SIG-M5 treated with dmso at 0.1 percent for 504 hours (cell line): ENCODE results near the gene KIAA2012.
A peak's percentile ranks its signal among the peaks of the same experiment; 100 is the strongest.

ENCODE experiments used
- DNase-seq: peaks from one replicate; lab custom pipeline; 2025; ENCODE audit not compliant: unreplicated experiment; lab: John Stamatoyannopoulos, UW

KIAA2012 gene

DNA sequence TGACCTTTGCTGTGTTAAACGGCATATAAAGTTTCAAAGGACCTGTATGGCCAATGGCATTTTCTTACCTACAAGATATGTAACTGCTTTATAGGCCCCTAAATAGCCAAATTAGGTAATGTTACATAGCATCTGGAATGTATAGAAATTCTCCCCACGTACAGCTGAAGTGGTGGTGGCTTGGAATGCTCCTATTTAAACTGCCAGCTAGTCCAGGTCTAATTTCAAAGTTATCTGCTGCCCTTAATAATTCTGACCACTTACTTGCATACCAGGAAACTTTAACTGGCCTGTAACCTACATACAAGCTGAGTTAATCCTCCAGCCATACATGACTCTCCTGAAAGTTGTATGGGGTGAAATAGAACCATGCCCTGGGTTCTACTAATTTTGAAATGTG, 1.3 kb downstream of the KIAA2012 start:
- DNase-seq: no peak

DNA sequence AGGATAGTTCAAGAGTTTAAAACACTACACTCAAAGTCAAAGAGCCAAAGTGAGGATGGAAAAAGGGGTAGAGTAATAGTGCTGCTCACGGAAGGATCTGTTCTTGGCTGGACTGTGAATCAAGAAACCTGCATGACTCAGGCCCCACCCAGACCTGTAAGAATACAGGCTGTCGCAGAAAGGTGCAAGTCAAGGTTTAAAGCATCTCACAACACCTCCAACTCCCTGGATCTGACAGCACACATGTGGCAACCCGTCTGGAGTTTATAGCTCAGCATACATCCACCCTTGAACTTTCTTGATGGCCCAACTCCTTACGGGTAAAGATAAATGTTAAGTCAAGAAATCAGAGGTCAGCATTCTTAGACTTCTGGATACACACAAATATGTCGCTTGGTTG, 6.3 kb downstream of the KIAA2012 start:
- DNase-seq: no peak

DNA sequence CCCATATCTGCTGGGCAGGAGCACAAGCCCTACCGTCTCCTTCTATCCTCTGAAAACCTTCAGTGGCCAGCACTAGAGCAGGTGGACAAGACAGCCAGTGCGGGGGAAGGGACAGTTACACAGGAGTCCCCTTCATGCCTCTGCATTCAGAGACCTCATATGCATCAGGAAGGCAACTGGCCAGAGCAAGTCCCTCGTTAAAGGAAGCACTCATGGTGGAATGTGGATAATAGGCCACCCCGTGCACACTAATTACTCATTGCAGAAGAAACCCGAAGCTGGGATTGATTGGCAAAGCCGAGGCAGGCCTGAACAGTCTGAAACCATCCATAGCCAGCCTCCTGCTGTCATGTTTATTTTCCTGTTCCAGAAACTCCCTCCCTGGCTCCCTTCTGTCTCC, 11.2 kb downstream of the KIAA2012 start:
- DNase-seq: no peak

DNA sequence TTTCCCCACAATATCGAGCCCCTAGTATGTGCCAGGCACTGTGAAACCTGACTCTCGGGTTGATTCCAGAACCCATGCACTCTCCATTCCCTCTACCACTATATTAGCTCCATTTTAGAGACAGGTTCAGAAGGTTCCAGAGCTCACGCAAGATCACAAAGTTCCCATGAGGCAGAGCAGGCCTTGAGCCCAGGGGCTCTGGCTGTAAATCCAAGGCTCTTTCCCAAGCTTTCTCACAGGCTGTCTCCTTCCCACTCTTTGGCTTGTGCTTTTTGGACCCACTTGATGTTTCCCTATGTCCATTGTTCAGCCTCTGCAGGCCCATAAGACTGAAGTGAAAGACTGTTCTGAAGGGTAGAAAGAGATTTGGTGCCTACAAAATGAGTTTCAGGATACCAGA, 15.7 kb downstream of the KIAA2012 start:
- no peak for DNase-seq

DNA sequence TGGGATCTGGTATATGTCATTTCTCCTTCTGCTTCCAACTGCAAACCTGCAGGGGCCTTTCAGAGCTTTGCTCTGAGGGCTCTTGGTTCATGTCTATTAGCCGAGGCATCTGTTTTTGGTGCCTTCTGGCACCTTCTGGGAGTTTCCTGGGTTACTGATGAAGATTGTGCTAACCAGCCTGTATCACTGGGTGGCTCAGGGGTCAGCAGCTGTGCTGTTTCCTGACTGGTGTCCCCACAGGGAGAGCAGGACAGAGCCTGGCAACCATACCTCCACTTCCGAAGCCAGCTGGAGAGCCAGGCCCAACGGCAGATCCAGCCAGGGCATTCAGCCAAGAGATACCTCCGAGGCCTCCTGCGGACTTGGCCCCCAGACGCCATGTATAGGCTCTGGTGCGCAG, 17.5 kb downstream of the KIAA2012 start:
- no peak for DNase-seq

DNA sequence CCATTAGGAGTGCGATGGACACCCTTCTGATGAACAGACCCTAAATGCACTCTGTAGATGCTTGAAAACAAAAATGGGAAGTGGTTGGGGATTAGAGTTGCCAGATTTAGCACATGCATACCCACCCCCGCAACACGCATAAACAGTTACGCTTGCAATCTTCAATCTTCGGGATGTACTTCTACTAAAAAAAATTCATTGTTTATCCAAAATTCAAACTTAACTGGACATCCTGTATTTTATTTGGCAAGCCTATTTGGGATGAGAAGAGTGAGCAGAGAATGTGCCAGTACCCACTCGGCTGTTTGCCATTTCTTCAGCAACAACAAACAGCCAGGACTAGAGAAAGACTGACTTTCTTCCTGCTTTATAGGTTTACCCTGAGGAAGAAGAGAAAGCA, 18.4 kb downstream of the KIAA2012 start:
- peak; percentile 38 for DNase-seq

DNA sequence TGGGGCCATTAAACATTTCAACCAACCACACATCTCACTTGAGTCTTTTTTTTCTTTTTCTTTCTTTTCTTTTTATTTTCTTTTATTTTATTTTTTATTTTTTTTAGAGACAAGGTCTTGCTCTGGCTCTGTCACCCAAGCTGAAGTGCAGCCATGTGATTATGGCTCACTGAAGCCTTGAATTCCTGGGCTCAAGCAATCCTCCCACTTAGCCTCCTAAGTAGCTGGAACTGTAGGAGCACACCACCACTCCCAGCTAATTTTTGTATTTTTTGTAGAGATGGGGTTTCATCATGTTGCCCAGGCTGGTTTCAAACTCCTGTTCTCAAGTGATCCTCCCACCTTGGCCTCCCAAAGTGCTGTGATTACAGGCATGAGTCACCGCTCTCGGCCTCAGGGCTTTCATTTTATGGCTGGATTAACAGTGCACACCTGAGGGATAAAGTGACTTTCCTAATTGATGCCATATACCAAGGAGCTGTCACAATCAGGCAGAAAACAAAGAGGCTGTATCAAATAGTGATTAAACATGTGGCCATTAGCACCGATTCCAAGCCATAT, 21.5 kb downstream of the KIAA2012 start:
- no peak for DNase-seq

DNA sequence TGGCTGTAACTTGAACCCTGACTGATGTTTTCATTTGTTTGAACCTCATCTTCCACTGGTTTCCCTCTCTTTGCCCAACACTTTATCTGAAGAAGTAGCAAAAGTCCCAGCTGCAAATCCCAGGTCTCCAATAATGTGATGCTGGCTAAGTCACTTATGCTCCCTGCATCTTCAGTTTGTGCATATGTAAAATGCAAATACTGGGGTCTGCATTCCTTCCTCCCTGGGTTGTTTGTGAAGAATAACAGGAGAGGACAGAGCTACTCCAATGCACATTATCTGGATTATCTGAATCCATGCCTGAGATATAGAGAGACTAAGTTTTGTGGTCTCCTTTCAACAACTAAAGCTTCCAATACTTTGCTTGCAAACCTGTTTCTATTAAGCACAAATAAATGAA, 22.2 kb downstream of the KIAA2012 start:
- no peak for DNase-seq

DNA sequence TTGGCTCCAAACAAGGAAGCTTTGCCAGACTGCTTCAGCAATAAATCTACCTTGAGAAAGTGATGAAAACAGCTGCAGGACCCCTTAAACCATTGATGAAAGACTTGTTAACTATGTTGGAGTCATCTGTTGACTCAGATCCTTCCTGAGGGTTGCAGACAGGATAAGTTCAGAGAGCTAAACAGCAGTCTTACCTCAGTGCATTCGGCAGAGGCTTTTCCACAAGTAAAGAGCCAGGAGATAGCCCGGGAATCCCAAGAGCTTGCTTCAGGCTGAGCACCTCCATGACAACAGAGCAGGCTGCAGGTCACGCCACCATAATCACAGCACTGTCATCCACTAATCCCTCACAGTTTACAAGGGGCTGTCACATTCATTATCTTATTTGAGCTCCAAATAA, 23.7 kb downstream of the KIAA2012 start:
- no peak for DNase-seq

DNA sequence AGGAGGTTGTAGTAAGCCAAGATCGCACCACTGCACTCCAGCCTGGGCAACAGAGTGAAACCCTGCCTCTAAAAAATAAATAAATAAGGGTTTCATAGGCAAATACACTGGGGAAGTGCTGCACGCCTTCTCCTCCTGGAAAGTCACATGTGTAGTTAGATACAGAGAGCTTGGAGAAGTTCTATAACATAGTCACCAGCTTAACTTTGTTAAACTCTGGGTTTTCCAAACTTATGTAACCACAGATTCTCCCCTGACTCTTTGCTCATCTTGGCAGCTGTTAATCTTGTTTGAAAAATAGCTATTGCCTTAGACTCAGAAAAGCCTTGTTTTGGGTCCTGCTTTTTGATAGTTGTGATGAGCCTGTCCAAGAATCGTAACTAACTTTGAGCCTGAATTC, 25.2 kb downstream of the KIAA2012 start:
- no peak for DNase-seq

DNA sequence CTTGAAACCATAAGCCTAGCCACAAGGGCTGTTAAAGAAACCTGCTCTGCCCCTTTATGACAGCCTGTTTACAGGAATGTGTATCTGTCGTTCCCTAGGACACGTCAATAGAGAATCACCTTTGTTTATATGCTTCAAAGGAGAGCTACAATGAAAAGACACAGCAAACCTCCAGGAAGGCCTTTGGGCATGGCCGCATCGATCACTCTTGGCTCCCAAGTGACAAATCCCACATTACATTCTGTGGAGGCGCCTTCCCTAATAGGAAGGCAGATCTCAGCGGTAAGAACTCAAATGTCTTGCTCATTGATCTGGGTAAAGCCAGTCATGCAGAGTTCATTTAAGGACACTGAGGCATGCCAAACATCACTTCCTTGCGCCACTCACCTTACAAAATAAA, 26.5 kb downstream of the KIAA2012 start:
- no peak for DNase-seq

DNA sequence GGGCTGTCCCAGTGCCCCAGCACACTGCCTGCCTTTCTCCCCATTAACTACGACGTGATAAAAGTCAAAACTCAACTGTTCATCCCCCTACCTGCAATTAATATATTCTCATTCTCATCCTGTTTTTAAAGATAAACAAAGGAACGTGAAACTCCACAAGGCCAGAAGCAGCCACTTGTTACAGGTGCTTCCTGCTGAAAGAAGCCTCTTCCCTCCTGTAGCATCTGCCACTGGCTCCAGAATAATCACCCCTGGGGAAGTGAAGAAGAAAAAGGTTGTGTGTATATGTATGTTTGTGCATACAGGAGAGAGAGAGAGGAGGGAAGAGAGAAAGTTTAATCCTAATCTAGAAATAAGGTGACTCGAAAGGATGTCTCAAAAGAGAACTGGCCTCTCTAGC, 27.1 kb downstream of the KIAA2012 start:
- no peak for DNase-seq

DNA sequence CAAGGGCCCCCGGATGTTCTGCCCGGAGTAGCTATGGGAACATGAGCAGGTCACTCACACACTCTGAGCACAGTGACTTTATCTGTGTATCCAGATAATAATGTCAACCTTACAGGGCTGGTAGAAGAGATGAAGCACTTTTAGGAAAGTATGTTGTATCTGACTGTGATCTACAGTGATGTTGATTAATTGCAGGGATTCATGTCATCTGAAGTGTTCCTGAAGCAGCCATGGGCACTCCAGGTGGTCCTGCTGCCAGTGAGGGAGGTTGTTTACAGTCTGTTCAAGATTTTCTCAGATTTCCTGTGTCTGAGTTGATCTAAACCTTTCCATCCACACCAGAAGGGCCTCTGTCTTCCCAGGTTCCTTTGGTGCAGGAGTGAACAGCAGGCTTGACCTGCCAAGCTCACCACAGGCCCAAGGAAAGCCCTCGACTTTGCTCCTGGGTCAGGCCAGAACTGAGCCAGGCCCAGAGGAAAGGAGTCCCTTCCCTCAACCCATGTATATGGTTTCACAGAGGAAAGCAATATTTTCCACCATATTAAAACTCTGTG, 28.0 kb downstream of the KIAA2012 start:
- no peak for DNase-seq

DNA sequence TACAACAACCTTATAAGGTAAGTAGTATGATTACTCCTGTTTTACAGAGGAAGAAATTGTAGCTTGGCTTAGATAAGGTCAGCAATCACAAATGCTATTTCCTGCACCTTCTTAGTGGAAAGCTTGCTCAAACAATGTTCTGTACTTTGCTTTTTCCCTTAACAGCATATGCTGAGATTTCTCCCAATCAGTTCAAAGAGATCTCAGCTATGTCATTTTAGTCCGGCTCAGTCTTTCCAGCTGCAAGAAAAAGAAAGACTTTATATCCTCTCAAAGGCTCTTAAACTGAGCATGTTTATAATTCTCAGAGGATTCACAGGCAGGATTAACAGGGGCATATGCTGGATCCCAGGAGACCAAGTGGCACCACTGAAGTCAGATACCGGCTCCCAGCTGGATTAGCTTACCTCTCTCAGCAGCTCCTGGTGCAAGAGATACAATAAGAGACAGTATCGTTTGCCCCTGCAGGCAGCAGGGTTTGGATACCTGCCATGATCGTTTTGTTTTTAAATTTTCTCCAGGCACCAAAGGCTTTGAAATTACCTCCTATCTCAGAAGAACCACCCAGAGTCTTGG, 29.5 kb downstream of the KIAA2012 start:
- no peak for DNase-seq

DNA sequence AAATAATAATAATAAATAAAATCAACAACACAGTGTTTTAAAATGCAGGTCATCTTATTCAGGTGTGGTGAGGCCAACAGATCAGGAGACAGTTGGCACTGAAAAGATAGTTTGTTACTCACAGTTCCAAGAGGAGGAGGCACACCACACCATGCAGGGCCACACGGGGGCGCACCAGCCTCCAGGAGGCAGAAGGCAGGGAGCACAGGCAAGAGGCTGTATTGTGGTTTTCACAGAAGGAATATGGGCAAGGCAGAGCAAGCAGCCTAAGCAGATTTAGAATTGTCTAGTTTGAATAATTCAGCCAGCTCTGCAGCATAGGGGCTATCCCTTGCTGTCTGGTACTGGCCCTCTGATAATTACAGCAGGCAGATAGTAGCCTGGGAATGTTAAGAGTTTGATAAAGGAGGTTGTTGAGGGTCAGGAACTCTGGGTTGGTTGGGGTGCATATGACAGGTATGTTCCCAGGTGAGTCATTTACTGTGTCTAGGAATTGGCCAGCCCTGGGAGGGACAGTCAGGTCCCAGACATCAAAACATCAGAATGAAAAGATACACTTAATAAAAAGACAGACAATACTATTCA, 31.3 kb downstream of the KIAA2012 start:
- DNase-seq: peak; percentile 74

DNA sequence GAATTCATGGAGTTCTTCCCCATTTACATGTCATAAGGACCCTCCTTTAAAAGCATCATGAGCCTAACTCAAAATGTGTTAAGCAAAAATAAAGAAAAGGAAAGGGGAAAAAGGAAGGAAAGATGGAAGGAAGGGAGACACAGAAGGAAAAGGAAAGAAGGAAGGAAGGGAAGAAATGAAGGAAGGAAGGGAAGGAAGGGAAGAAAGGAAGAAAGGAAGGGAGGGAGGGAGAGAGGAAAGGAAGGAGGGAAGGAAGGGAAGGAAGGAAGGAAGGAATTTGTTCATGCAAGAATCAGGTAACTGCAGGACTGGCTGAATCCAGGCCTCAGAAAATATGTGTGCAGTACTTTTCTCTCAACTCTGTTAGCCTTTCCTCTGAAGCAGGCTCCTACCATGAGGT, 32.0 kb downstream of the KIAA2012 start:
- DNase-seq: no peak

DNA sequence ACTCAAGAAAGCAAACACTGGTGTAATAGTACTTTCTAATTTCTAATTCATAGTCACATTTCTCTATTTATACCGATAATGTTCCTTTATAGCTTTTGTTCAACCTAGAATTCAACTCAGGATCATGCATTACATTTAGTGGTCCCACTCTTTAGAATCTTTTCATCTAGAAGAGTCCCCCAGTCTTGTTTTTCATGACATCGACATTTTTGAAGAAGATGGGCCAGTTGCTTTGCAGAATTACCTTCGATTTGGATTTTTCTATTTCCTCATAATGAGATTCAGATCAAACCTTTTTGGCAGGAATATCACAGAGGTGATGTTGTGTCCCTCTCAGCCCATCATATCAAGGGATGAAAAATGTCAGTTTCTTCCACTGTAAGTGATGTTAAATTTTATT, 35.3 kb downstream of the KIAA2012 start:
- DNase-seq: no peak

DNA sequence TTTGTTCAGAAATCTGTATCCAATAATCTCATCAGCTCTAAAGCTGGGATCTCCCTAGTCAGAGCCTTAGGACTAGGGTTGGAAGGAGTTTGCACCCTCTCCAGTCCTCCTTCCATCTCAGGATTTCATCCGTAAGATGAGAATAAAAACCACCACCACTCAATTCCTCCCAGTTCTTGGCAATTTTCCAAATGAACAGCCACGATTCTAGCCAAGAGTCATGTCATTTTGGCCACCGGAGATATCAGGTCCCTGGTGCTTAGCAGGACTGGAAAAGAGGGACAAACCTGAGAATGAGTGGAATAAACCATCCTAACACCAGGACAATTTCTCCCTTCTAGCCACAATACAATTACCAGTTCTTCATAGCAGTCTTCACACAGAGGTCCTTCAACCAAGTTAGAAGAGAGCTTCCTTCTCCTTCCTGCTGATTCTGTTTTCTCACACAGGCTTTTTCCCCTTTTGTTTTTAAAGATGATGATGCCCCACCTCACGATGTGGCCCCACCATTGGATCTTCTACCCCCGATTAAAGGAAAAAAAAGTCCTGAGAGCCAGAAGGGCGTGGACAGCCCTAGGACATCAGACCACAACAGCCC, 36.2 kb downstream of the KIAA2012 start:
- DNase-seq: no peak

DNA sequence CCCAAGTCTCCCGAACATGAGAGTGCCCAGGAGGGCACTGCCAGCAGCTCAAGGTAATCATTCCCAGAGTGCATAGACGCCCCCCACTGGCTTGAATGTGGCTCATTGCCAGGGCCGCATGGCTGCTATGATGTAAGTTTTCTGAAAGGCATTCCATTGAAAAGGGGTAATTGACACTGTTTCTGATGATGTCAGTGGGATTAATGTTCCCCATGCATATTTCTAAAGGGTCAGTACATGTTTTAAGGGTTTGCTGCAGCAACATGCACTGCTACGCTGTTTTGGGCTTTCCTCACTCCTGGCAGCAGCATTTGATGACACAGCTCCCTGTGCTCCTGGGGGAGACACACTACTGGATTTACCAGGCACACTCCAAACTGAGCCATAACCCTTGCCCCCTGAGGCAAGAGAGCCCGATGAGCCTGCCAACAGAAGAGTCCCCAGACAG, 36.7 kb downstream of the KIAA2012 start:
- no peak for DNase-seq

DNA sequence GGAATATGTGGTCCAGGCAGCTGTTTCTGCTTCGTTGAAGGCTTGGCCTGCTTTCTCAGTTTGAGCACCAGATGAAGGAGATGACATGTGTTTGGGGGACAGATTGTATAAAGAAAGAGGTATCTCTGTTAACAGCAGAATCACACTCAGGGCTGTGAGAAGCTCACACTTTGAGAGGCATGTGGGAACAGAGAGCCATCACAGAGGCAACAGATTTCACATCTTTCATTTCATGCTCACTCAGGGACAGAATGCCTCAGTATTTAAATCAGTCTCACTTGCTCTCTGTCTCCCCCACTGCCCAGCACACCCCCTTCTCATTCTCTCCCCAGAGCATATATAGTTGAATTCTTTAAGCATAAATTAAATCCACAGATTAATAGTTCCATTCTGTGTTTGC, 37.4 kb downstream of the KIAA2012 start:
- no peak for DNase-seq

DNA sequence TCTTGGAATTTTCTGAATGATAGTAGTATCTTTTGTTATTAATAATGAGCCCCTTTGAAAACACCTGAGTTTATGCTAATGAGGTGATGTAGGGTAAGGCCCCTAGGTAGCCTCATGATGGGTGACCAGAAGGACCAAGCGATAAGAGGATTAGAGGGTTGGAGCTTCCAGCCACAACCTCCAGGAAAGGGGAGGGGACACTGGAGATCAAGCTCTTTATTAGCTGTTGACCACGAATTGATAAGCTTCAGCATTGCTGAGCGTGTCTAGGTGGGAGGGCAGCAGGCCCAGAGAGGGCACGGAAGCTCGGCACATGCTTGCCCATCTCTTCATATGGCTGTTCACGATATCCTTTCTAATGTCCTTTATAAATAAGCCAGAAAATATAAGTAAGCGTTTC, 39.0 kb downstream of the KIAA2012 start:
- no peak for DNase-seq

DNA sequence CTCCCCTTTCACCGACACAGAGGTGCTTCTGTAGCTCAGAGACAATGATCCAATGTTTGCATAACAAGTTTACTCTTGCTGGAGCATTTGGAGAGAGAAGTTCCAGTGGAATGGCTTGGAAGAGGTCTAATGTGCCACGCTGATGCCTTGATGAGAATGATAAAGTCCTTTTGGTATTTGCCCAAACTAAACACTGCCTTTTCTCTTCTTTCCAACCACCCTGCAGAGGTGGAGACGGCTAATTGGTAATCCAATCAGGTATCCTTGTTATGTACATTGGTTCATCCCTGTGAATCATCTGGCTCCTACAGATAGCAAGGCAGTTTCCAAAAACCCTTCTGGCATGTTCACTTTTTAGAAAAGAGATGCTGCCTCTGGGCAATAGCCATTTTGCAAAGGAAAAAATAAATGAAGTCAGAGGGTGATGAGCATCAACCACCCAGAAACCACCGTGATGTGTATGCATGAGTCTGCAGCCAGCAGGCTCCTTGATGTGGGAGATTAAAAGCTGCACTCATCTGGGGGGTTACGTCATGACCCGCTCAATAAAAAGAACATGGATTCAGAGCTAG, 40.6 kb downstream of the KIAA2012 start:
- DNase-seq: peak; percentile 10
